Neuronal stem cell (in vitro differentiated cells): ENCODE measurements around the gene SMNDC1. TPM values are rescaled to one million over a fixed set of nuclear protein-coding genes. Genes with fewer than 3 reads are reported as not detected.

Source experiments
- DNase-seq: peaks from one replicate; pipeline ENCODE4 v3.0.0-alpha.2; 2013; ENCODE audit warnings: low spot score
- H2AFZ ChIP-seq: one replicate; pipeline ENCODE4 v1.6.1; 2013; ENCODE audit warnings: mild to moderate bottlenecking, low read length, inconsistent platforms
- H2AK5ac ChIP-seq: 2 replicates; pipeline ENCODE4 v1.6.1; 2013; ENCODE audit warnings: low read depth, mild to moderate bottlenecking, inconsistent platforms, low read length, moderate library complexity, mixed read lengths
- H2BK120ac ChIP-seq: 2 replicates; pipeline ENCODE4 v1.6.1; 2013; ENCODE audit warnings: low read depth, mild to moderate bottlenecking, inconsistent platforms, low read length, moderate library complexity, mixed read lengths
- H2BK12ac ChIP-seq: one replicate; pipeline ENCODE4 v1.6.1; 2013; ENCODE audit warnings: low read length, inconsistent platforms
- H2BK15ac ChIP-seq: 2 replicates; pipeline ENCODE4 v1.6.1; 2013; ENCODE audit warnings: mild to moderate bottlenecking, low read length, inconsistent platforms, mixed read lengths
- H2BK5ac ChIP-seq: one replicate; pipeline ENCODE4 v1.6.1; 2013; ENCODE audit warnings: inconsistent platforms, mild to moderate bottlenecking, low read length, moderate library complexity
- H3K14ac ChIP-seq: one replicate; pipeline ENCODE4 v1.6.1; 2013; ENCODE audit warnings: low read length, inconsistent platforms
- H3K18ac ChIP-seq: 2 replicates; pipeline ENCODE4 v1.6.1; 2013; ENCODE audit warnings: low read length, inconsistent platforms
- H3K23ac ChIP-seq: 2 replicates; pipeline ENCODE4 v1.6.1; 2013; ENCODE audit warnings: low read depth, mild to moderate bottlenecking, mixed read lengths, low read length, inconsistent platforms; ENCODE audit not compliant: poor library complexity
- H3K27ac ChIP-seq: replicated peaks from 3 replicates; pipeline ENCODE4 v1.5.1; 2013; ENCODE audit warnings: low read length, inconsistent platforms
- H3K27me3 ChIP-seq, 3 experiments: 2 replicates each; pipeline ENCODE4 v1.6.1; 2013; ENCODE audit warnings: low read length in 3 of 3, mild to moderate bottlenecking in 2 of 3, inconsistent platforms in 1 of 3, low read depth in 1 of 3, mixed read lengths in 1 of 3, moderate library complexity in 1 of 3; ENCODE audit not compliant: control insufficient read depth in 3 of 3, insufficient read depth in 3 of 3
- H3K36me3 ChIP-seq, 2 donors: replicated peaks in 1 of 2; 2 replicates each; pipeline ENCODE4 v1.6.1; 2013; ENCODE audit warnings: low read length in 2 of 2; ENCODE audit not compliant: control insufficient read depth in 2 of 2, insufficient read depth in 2 of 2
- H3K4ac ChIP-seq: 2 replicates; pipeline ENCODE4 v1.6.1; 2013; ENCODE audit warnings: inconsistent platforms, mild to moderate bottlenecking, low read length, moderate library complexity
- H3K4me1 ChIP-seq, 2 donors: 1 replicate in 1 of 2; 2 replicates in 1 of 2; pipeline ENCODE4 v1.6.1; 2013; ENCODE audit warnings: low read length in 2 of 2, low read depth in 1 of 2; ENCODE audit not compliant: control insufficient read depth in 2 of 2, insufficient read depth in 1 of 2
- H3K4me2 ChIP-seq: one replicate; pipeline ENCODE4 v1.6.1; 2013; ENCODE audit warnings: mild to moderate bottlenecking, low read length, inconsistent platforms; ENCODE audit not compliant: insufficient read depth, poor library complexity, severe bottlenecking
- H3K4me3 ChIP-seq, 2 donors: 2 replicates each; pipeline ENCODE4 v1.5.1; 2013; ENCODE audit warnings: low read length in 2 of 2, mild to moderate bottlenecking in 2 of 2, inconsistent platforms in 1 of 2, moderate library complexity in 1 of 2
- H3K79me1 ChIP-seq: one replicate; pipeline ENCODE4 v1.6.1; 2013; ENCODE audit warnings: low read depth, mild to moderate bottlenecking, inconsistent platforms, low read length, moderate library complexity
- H3K9ac ChIP-seq: one replicate; pipeline ENCODE4 v1.6.1; 2013; ENCODE audit warnings: mild to moderate bottlenecking, low read depth, low read length, inconsistent platforms; ENCODE audit not compliant: poor library complexity
- H3K9me3 ChIP-seq, 2 donors: replicated peaks in 1 of 2; 2 replicates each; pipeline versions ENCODE3 to v1.6.1; 2013; ENCODE audit warnings: low read length in 2 of 2, mild to moderate bottlenecking in 2 of 2, inconsistent platforms in 1 of 2, low read depth in 1 of 2, mixed read lengths in 1 of 2, moderate library complexity in 1 of 2; ENCODE audit not compliant: control insufficient read depth in 2 of 2, insufficient read depth in 1 of 2
- H4K8ac ChIP-seq: one replicate; pipeline ENCODE4 v1.6.1; 2013; ENCODE audit warnings: low read depth, mild to moderate bottlenecking, inconsistent platforms, low read length, moderate library complexity
- H4K91ac ChIP-seq: one replicate; pipeline ENCODE4 v1.6.1; 2013; ENCODE audit warnings: low read length, low read depth, mild to moderate bottlenecking, inconsistent platforms; ENCODE audit not compliant: poor library complexity
- WGBS, 2 donors: extraction: QIAGEN DNeasy Blood & Tissue Kit; methylation state at CpG; one replicate each; pipeline ENCODE4 v1.1.7; 2013; ENCODE audit warnings: missing lambda C conversion rate in 2 of 2, mixed read lengths in 1 of 2; ENCODE audit not compliant: insufficient read length in 2 of 2, insufficient replicate concordance in 1 of 2; ENCODE audit errors: extremely low coverage in 2 of 2; 5-methylcytosine and 5-hydroxymethylcytosine counted together
- polyA plus RNA-seq, 2 experiments: library from polyadenylated mRNA; stranded (reverse); fragments of 200-250 nt; gene quantifications; one replicate each; pipeline ENCODE4 v1.2.3, GENCODE V29; 2013

The SMNDC1 gene
- 35.7 TPM for polyA plus RNA-seq (2013, experiment 1 of 2)
- polyA plus RNA-seq (2013, experiment 2 of 2) = 37.9 TPM

GRCh38 chr10:110304780-110305421, at the start of gene SMNDC1:
TSS of gene SMNDC1 (minus strand) at chr10:110304920. CDS start at chr10:110303587, 1,333 bp downstream.
- Histone ChIP-seq H3K9me3 (no peaks in the 10 kb centered on the region), H3K27ac (peak within 1 kb of the TSS; percentile 85), H3K4me2 (peak within 1 kb of the TSS; percentile 54), H4K8ac (no peak within 1 kb of the TSS), H3K27me3 (no peaks in the 10 kb centered on the region), H3K79me1 (peaks cover 1% of the 10 kb centered on the region), H3K23ac (peak within 1 kb of the TSS; percentile 95), H3K18ac (peak within 1 kb of the TSS; percentile 87), H3K36me3 (peaks cover 11 to 37% of the 10 kb centered on the region in 2 donors), H4K91ac (no peak within 1 kb of the TSS), H2AK5ac (peak within 1 kb of the TSS; percentile 96), H2BK120ac (no peak within 1 kb of the TSS), H3K4me1 (peaks cover 4 to 6% of the 10 kb centered on the region in 2 donors), H2AFZ (peak within 1 kb of the TSS; percentile 89), H3K14ac (no peak within 1 kb of the TSS), H2BK12ac (no peak within 1 kb of the TSS), H2BK5ac (peak within 1 kb of the TSS; percentile 87), H3K4ac (no peak within 1 kb of the TSS), H3K9ac (peak within 1 kb of the TSS; percentile 89), H2BK15ac (no peak within 1 kb of the TSS), H3K4me3 (peak within 1 kb of the TSS; percentile 89 to 90)
- no CpG with 5 or more reads among the region's 42 CpGs for WGBS, 2 donors
- peak; percentile 99 for DNase-seq

GRCh38 chr10:110354322-110354766, 49.6 kb upstream of the SMNDC1 start:
- H3K27me3 ChIP-seq = peaks cover 0 to 7% (median 0%) of the 10 kb centered on the region in 3 experiments
- H4K91ac ChIP-seq = no peak overlapping the region
- H4K8ac ChIP-seq = no peak overlapping the region
- no peaks in the 10 kb centered on the region for H3K9me3 ChIP-seq
- no peak overlapping the region for H3K4ac ChIP-seq
- H3K4me1 ChIP-seq = peaks cover 0 to 11% of the 10 kb centered on the region in 2 donors
- H2BK5ac ChIP-seq = no peak overlapping the region
- H2BK12ac ChIP-seq = no peak overlapping the region
- H2BK15ac ChIP-seq = no peak overlapping the region
- H3K14ac ChIP-seq = no peak overlapping the region
- no peak overlapping the region for H2BK120ac ChIP-seq
- no peaks in the 10 kb centered on the region for H3K36me3 ChIP-seq
- no CpG with 5 or more reads among the region's 11 CpGs for WGBS, 2 donors
- no peak overlapping the region for H3K4me2 ChIP-seq
- H3K23ac ChIP-seq = no peak overlapping the region
- no peak overlapping the region for H3K9ac ChIP-seq
- no peak overlapping the region for H3K27ac ChIP-seq
- no peak overlapping the region for H2AFZ ChIP-seq
- H3K18ac ChIP-seq = peak overlapping the region; percentile 20
- no peaks in the 10 kb centered on the region for H3K79me1 ChIP-seq
- no peak overlapping the region for H3K4me3 ChIP-seq
- peak; percentile 63 for DNase-seq
- H2AK5ac ChIP-seq = no peak overlapping the region

GRCh38 chr10:110353244-110354119, 48.8 kb upstream of the SMNDC1 start:
- Histone ChIP-seq H3K23ac (no peak overlapping the region), H2BK15ac (no peak overlapping the region), H4K91ac (no peak overlapping the region), H2BK120ac (no peak overlapping the region), H3K9ac (no peak overlapping the region), H3K27ac (no peak overlapping the region), H3K4me2 (no peak overlapping the region), H3K4me1 (peaks cover 0 to 5% of the 10 kb centered on the region in 2 donors), H3K4me3 (no peak overlapping the region), H3K27me3 (peaks cover 0 to 7% (median 0%) of the 10 kb centered on the region in 3 experiments), H3K4ac (no peak overlapping the region), H2BK12ac (no peak overlapping the region), H4K8ac (no peak overlapping the region), H3K79me1 (no peaks in the 10 kb centered on the region), H3K14ac (no peak overlapping the region), H2BK5ac (no peak overlapping the region), H2AFZ (peak overlapping the region; percentile 43), H2AK5ac (no peak overlapping the region), H3K36me3 (no peaks in the 10 kb centered on the region), H3K18ac (no peak overlapping the region), H3K9me3 (no peaks in the 10 kb centered on the region)
- no peak for DNase-seq
- WGBS, 2 donors = no CpG with 5 or more reads among the region's 14 CpGs

GRCh38 chr10:110352930-110353243, 48.2 kb upstream of the SMNDC1 start:
- no peaks in the 10 kb centered on the region for H3K9me3 ChIP-seq
- WGBS, 2 donors = no CpG with 5 or more reads among the region's 2 CpGs
- H2BK15ac ChIP-seq = no peak overlapping the region
- peaks cover 0 to 7% (median 0%) of the 10 kb centered on the region in 3 experiments for H3K27me3 ChIP-seq
- no peak overlapping the region for H3K4me3 ChIP-seq
- H2AK5ac ChIP-seq = no peak overlapping the region
- peak overlapping the region; percentile 43 for H2AFZ ChIP-seq
- H2BK5ac ChIP-seq = no peak overlapping the region
- no peaks in the 10 kb centered on the region for H3K36me3 ChIP-seq
- no peak overlapping the region for H3K23ac ChIP-seq
- H3K9ac ChIP-seq = no peak overlapping the region
- no peaks in the 10 kb centered on the region for H3K79me1 ChIP-seq
- no peak overlapping the region for H2BK12ac ChIP-seq
- no peak overlapping the region for H3K4me2 ChIP-seq
- peaks cover 0 to 5% of the 10 kb centered on the region in 2 donors for H3K4me1 ChIP-seq
- no peak overlapping the region for H3K14ac ChIP-seq
- H3K4ac ChIP-seq = no peak overlapping the region
- H3K18ac ChIP-seq = no peak overlapping the region
- H4K8ac ChIP-seq = no peak overlapping the region
- H2BK120ac ChIP-seq = no peak overlapping the region
- no peak overlapping the region for H4K91ac ChIP-seq
- no peak for DNase-seq
- no peak overlapping the region for H3K27ac ChIP-seq
